Activated CD8-positive, alpha-beta memory T cell treated with anti-CD3 and anti-CD28 coated beads, Interleukin-2, amount 50 U/mL, for 24 hours (primary cell): Measurements from ENCODE around the gene APBB3.

Experiments used
- DNase-seq: peaks from one replicate; pipeline ENCODE4 v3.0.0-alpha.2; 2020; ENCODE audit errors: extremely low read depth

The APBB3 gene

GRCh38 chr5:140553657-140554056 lies 10.7 kb downstream of the APBB3 start:
- DNase-seq = no peak

- no peak for DNase-seq
Observed at GRCh38 chr5:140551872-140552271, 12.5 kb downstream of the APBB3 start.

GRCh38 chr5:140550147-140551079 lies 14.0 kb downstream of the APBB3 start:
- DNase-seq = no peak

- DNase-seq = no peak
Observed at GRCh38 chr5:140549237-140550144, 14.9 kb downstream of the APBB3 start.

GRCh38 chr5:140548791-140549190 lies 15.6 kb downstream of the APBB3 start:
- no peak for DNase-seq

- DNase-seq = no peak
Observed at GRCh38 chr5:140548300-140548688, 16.1 kb downstream of the APBB3 start.

- DNase-seq = peak; percentile 62
Observed at GRCh38 chr5:140547508-140548299, 16.7 kb downstream of the APBB3 start, which contains the start of gene EIF4EBP3. Gene EIF4EBP3, plus strand, starts transcription at chr5:140547662. Its CDS starts 76 bp downstream, at chr5:140547738.

- no peak for DNase-seq
Observed at GRCh38 chr5:140546851-140547507, 17.4 kb downstream of the APBB3 start.

- no peak for DNase-seq
Observed at GRCh38 chr5:140545606-140546005, 18.8 kb downstream of the APBB3 start.

GRCh38 chr5:140544986-140545385 lies 19.4 kb downstream of the APBB3 start:
- DNase-seq = no peak

GRCh38 chr5:140542972-140543371 lies 21.4 kb downstream of the APBB3 start:
- DNase-seq = no peak

- DNase-seq = no peak
Observed at GRCh38 chr5:140540227-140540626, 24.2 kb downstream of the APBB3 start.

- no peak for DNase-seq
Observed at GRCh38 chr5:140524003-140524402, 40.4 kb downstream of the APBB3 start.

- DNase-seq = no peak
Observed at GRCh38 chr5:140513124-140513523, 51.3 kb downstream of the APBB3 start.

GRCh38 chr5:140509898-140510297 lies 54.5 kb downstream of the APBB3 start:
- DNase-seq = no peak
